ENCODE measurements around the gene ZNF143. TPM values are rescaled to one million over a fixed set of nuclear protein-coding genes. Genes with fewer than 3 reads are reported as not detected.

ZNF143 gene
- total RNA-seq, 2 donors from 2014 or later: 34.6 to 44.4 TPM

DNA sequence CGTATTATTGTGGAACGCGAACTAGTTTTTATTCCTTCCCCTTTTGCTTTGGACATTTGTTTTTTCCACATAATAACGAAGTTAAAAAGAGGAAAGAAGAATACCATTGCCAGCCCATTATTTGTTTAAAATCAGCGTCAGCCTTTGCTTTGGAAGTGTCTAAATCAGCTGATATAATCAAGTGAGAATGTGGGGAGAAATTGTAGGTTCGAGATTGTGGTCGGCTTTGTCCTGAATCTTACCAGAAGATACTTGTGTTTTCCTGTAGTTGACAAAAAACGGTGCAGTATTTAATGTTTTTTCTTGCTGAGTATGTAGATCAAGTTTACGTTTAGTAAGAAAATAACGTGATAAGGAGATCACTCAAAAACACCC is 935 bp downstream of the ZNF143 start:
- H3K9me3 ChIP-seq (ENCODE audit: control insufficient read depth, low read length): no peaks in the 10 kb centered on the region
- H3K4me1 ChIP-seq (ENCODE audit: control insufficient read depth, insufficient read depth, low read length): no peaks in the 10 kb centered on the region
- Mint-ChIP-seq H3K27me3 (ENCODE audit: insufficient read depth) (no peaks in the 10 kb centered on the region), H3K4me3 (peak overlapping the region; percentile 96), H3K9me3 (peaks cover 2% of the 10 kb centered on the region), H3K4me1 (peaks cover 11% of the 10 kb centered on the region), H3K36me3 (ENCODE audit: low read depth) (peaks cover 12% of the 10 kb centered on the region), H3K27ac (peak overlapping the region; percentile 86)
- no peak for TF ChIP-seq CTCF (conservative IDR thresholded peaks at IDR 0.05)
- H3K36me3 ChIP-seq (ENCODE audit: control insufficient read depth, insufficient read depth, low read length): no peaks in the 10 kb centered on the region
- no peaks in the 10 kb centered on the region for H3K27me3 ChIP-seq (ENCODE audit: control insufficient read depth, insufficient read depth, low read length, poor library complexity, severe bottlenecking)
- H3K4me3 ChIP-seq (ENCODE audit: low read length): peak overlapping the region; percentile 97
- 15 to 29% methylated on average over 6 to 10 of the region's 10 CpGs for WGBS, 2 experiments (ENCODE audit: insufficient coverage in 1 of 2, insufficient read length in 1 of 2)
- peak overlapping the region; percentile 98 for H3K27ac ChIP-seq (ENCODE audit: low read depth, low read length)
- no peak for DNase-seq
- peak overlapping the region; percentile 99 for H3K9ac ChIP-seq (ENCODE audit: extremely low read depth, low read length, poor library complexity, severe bottlenecking)

DNA sequence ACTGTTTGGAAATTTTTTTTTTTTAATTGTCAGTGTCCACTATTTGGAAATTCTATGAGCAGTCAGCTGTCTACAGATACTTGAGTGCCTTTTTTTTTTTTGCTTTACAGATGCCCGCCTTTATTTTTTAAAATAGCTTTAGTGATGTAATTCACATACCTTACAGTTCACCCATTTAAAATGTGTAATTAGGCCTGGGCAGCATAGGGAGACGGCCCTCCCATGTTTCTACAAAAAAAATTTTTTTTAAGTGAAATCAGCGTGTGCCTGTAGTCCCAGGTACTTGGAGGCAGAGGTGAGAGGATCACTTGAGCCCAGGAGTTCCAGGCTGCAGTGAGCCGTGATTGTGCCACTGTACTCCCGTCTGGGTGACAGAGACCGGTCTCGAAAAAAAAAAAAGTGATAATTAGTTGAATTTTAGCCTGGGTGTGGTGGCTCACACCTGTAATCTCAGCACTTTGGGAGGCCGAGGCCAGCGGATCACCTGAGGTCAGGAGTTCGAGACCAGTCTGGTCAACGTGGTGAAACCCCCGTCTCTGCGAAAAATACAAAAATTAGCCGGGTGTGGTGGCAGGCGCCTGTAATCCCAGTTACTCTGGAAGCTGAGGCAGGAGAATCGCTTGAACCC is 1.5 kb downstream of the ZNF143 start:
- peak overlapping the region; percentile 96 for H3K4me3 Mint-ChIP-seq
- H3K36me3 ChIP-seq (ENCODE audit: control insufficient read depth, insufficient read depth, low read length): no peaks in the 10 kb centered on the region
- H3K4me1 Mint-ChIP-seq: peaks cover 11% of the 10 kb centered on the region
- WGBS, 2 experiments (ENCODE audit: insufficient coverage in 1 of 2, insufficient read length in 1 of 2): 94 to 96% methylated on average over 14 to 16 of the region's 16 CpGs
- H3K27me3 ChIP-seq (ENCODE audit: control insufficient read depth, insufficient read depth, low read length, poor library complexity, severe bottlenecking): no peaks in the 10 kb centered on the region
- H3K4me1 ChIP-seq (ENCODE audit: control insufficient read depth, insufficient read depth, low read length): no peaks in the 10 kb centered on the region
- H3K9me3 ChIP-seq (ENCODE audit: control insufficient read depth, low read length): no peaks in the 10 kb centered on the region
- peak overlapping the region; percentile 97 for H3K4me3 ChIP-seq (ENCODE audit: low read length)
- H3K27me3 Mint-ChIP-seq (ENCODE audit: insufficient read depth): no peaks in the 10 kb centered on the region
- peak overlapping the region; percentile 99 for H3K9ac ChIP-seq (ENCODE audit: extremely low read depth, low read length, poor library complexity, severe bottlenecking)
- H3K9me3 Mint-ChIP-seq: peaks cover 2% of the 10 kb centered on the region
- no peak for DNase-seq
- H3K27ac Mint-ChIP-seq: peak overlapping the region; percentile 86
- peaks cover 12% of the 10 kb centered on the region for H3K36me3 Mint-ChIP-seq (ENCODE audit: low read depth)
- TF ChIP-seq CTCF (conservative IDR thresholded peaks at IDR 0.05): no peak
- H3K27ac ChIP-seq (ENCODE audit: low read depth, low read length): no peak overlapping the region

DNA sequence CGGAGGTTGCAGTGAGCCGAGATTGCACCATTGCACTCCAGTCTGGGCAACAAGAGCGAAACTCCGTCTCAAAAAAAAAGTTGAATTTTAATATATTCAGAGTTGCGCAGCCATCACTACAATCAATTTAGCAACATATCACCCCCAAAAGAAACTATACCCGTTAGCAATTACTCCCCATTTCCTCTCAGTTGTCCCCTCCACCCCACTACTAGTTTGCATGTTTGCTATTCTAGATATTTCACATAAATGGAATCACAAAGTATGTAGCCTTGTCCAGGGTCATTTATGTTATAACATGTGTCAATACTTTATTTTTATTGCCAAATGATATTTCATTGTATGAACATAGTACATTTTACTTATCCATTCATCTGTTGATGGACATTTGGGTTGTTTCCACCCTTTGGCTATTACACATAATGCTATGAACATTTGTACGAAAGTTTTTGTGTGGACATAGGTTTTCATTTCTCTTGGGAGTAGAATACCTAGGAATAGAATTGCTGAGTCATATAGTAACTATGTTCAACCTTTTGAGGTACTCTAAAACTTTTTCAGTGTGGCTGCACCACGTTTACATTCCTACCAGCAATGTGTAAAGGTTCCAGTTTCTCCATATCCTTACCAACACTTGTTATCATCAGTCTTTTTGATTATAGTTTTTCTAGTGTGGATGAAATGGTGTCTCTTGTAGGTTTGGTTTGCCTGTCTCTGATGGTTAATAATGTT is 2.2 kb downstream of the ZNF143 start:
- H3K9ac ChIP-seq (ENCODE audit: extremely low read depth, low read length, poor library complexity, severe bottlenecking): no peak overlapping the region
- H3K27ac Mint-ChIP-seq: peak overlapping the region; percentile 86

More for the DNA sequence above, 2.2 kb downstream of the ZNF143 start:
- Histone ChIP-seq H3K27ac (ENCODE audit: low read depth, low read length) (no peak overlapping the region), H3K4me1 (ENCODE audit: control insufficient read depth, insufficient read depth, low read length) (no peaks in the 10 kb centered on the region), H3K9me3 (ENCODE audit: control insufficient read depth, low read length) (no peaks in the 10 kb centered on the region), H3K4me3 (ENCODE audit: low read length) (peak overlapping the region; percentile 28), H3K27me3 (ENCODE audit: control insufficient read depth, insufficient read depth, low read length, poor library complexity, severe bottlenecking) (no peaks in the 10 kb centered on the region), H3K36me3 (ENCODE audit: control insufficient read depth, insufficient read depth, low read length) (no peaks in the 10 kb centered on the region)
- Mint-ChIP-seq H3K36me3 (ENCODE audit: low read depth) (peaks cover 15% of the 10 kb centered on the region), H3K4me1 (peaks cover 11% of the 10 kb centered on the region), H3K4me3 (peak overlapping the region; percentile 96), H3K9me3 (peaks cover 2% of the 10 kb centered on the region), H3K27me3 (ENCODE audit: insufficient read depth) (no peaks in the 10 kb centered on the region)
- WGBS, 2 experiments (ENCODE audit: insufficient coverage in 1 of 2, insufficient read length in 1 of 2): 94 to 96% methylated on average over 3 to 8 of the region's 8 CpGs
- TF ChIP-seq CTCF (conservative IDR thresholded peaks at IDR 0.05): no peak
- no peak for DNase-seq
